HG02840 (cell line): ENCODE data around the gene OGFRL1.

Experiments
- ATAC-seq: cut with Tn5 transposase; IDR thresholded peaks from one replicate; pipeline ENCODE4 v1.9.1; 2021; ENCODE audit warnings: mild to moderate bottlenecking, moderate library complexity, moderate number of reproducible peaks; ENCODE audit not compliant: unreplicated experiment, low FRiP score

Gene OGFRL1

DNA sequence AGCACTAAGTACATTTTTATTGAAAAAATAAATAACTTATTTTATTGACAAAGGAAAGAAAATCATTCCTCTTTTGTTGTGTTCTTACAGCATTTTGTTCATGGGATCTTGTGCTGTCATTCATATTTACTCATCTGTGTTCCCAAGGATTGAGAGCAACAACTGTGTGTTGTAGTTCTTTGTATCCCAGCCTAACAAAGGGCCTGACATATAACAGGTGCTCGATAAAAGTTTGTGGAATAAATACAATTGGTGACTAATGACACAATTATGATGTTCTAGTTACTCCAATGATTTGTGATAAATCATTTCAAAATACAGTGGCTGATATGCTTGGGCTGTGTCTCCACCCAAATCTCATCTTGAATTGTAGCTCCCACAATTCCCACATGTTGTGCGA lies 7.9 kb upstream of the OGFRL1 start:
- ATAC-seq: no peak

- ATAC-seq: no peak
These were observed 3.8 kb upstream of the OGFRL1 start for GRCh38 chr6:71284785-71285184.

DNA sequence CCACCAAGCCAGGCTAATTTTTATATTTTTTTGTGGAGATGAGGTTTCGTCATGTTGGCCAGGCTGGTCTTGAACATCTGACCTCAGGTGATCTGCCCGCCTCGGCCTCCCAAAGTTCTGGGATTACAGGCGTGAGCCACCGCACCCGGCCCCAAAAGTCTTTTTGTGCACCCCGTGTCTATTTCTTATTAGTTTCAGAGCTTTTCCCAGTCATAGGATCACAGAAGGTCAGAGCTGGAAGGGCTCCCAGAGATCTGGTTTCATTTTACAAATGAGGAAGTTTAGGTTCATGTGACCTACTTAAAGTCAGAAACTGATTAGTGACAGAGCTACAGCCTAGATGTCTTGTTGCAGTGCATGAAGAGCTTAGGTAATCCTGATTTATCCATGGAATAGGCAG lies 1.6 kb upstream of the OGFRL1 start:
- ATAC-seq: no peak

GRCh38 chr6:71287926-71288227 lies 734 bp upstream of the OGFRL1 start:
- ATAC-seq: no peak

GRCh38 chr6:71289039-71289801 lies 609 bp downstream of the OGFRL1 start:
- peak; percentile 28 for ATAC-seq

DNA sequence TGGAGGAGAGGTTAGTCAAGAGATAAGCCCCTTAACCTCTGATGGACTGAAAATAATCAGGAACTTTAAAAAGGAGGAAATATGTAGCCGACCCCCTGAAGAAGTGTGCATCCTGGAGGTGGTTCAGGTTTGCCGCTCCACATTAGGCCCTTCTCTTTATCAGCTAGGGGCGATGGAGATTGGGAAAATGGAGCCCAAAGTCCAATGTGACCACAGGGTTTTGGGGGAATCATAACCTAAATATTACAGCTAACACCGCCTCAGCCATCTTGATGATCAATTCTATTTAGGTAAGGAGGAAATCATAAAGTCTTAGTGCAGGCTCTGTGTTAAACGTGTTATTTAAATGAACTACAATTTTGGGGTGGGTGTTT lies 1.2 kb downstream of the OGFRL1 start:
- no peak for ATAC-seq

DNA sequence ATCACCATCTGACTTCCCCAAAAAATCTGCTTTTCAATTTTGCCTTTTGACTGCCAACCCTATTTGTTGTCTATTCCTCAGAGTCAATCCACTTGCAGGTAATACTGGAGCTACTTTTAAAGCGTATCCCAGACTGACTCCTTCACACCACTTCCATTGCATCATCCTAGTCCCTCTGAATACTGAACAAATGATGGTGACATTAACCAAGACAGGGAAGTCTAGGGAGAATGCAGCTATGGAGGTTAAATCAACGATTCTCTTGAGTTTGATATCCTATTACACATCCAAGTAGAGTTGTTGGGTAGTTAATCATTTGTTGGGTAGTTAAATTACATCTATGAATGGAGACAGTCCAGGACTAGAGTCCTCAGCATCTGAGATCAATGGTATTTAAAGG lies 2.0 kb downstream of the OGFRL1 start:
- no peak for ATAC-seq

GRCh38 chr6:71292001-71292400 lies 3.4 kb downstream of the OGFRL1 start:
- ATAC-seq: no peak

- no peak for ATAC-seq
These were observed 5.5 kb downstream of the OGFRL1 start for GRCh38 chr6:71294121-71294523.

GRCh38 chr6:71298459-71298858 lies 9.8 kb downstream of the OGFRL1 start:
- no peak for ATAC-seq

GRCh38 chr6:71299541-71300470 lies 11.2 kb downstream of the OGFRL1 start:
- no peak for ATAC-seq

- no peak for ATAC-seq
These were observed 12.1 kb downstream of the OGFRL1 start for GRCh38 chr6:71300561-71301168.

GRCh38 chr6:71301546-71301945 lies 12.9 kb downstream of the OGFRL1 start:
- no peak for ATAC-seq

GRCh38 chr6:71309656-71310055 lies 21.0 kb downstream of the OGFRL1 start:
- no peak for ATAC-seq

GRCh38 chr6:71310261-71310660 lies 21.6 kb downstream of the OGFRL1 start:
- no peak for ATAC-seq

GRCh38 chr6:71312089-71312488 lies 23.5 kb downstream of the OGFRL1 start:
- no peak for ATAC-seq

DNA sequence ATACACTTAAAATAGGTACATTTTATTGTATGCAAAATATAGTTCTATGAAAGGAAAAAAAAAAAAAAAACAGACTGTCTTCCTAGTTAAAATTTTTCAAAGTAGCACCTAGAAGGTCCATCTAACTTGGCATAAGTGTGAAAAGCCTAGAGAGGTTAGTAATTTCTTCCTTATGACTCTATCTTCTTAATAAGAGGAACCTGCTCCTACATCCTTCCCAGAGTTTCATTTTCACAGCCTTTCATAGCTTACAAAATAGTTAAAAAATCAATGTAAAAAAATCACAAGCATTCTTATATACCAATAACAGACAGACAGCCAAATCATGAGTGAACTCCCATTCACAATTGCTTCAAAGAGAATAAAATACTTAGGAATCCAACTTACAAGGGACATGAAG lies 28.8 kb downstream of the OGFRL1 start:
- ATAC-seq: no peak

- ATAC-seq: no peak
These were observed 31.4 kb downstream of the OGFRL1 start for GRCh38 chr6:71320041-71320440.

DNA sequence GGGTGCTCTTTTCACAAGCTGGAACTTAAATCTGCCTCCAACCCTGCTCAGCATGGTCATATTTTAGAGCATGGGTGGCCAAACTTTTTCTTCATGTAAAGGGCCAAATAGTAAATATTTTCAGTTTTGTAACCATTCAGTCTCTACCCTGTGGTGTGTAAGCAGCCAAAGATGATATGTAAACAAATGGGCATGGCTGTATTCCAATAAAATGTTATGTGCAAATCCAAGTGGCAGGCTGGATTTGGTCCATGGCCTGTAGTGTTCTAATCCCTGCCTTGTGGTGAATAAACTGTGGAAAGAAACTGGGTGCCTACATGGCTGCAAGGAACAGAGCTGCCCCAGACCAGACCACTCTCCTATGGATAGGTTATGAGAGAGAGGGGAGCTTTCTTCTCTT lies 32.7 kb downstream of the OGFRL1 start:
- no peak for ATAC-seq

GRCh38 chr6:71324194-71324785 lies 35.7 kb downstream of the OGFRL1 start:
- ATAC-seq: no peak

DNA sequence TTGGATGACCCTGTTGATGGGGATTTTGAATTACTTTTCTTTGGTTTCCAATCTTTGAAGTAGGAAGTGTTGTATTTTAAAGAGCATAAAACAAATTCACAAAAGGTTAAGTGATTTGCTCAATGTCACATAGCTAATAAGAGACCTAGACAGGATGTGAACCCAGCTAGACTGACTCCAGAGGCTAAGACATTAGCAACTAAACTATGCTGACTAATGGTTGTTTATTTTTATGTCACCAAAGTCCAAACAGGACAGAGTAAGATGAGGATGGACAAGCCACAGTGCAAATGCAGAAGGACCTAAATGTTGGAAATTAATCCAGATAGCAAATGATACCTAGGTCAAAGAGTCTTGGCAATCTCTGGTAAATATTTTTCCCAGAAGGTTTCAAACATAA lies 38.0 kb downstream of the OGFRL1 start:
- ATAC-seq: no peak
